ENCODE results near the gene EGFL8. TPM values are rescaled to one million over a fixed set of nuclear protein-coding genes. Genes with fewer than 3 reads are reported as not detected.

EGFL8 gene
- total and polyA plus RNA-seq, 2 of the 8 experiments (the other 6 are each of a cell fraction or from before 2014, with no cell fraction given) = 5.0 to 9.2 TPM

GRCh38 chr6:32158052-32158451 lies 6.3 kb upstream of the EGFL8 start:
- H3K18ac ChIP-seq (ENCODE audit: extremely low read depth, low read length) = no peak overlapping the region
- H2AK5ac ChIP-seq (ENCODE audit: low read depth, low read length) = no peak overlapping the region
- no peak overlapping the region for H2BK5ac ChIP-seq (ENCODE audit: low read depth, low read length)
- H2BK15ac ChIP-seq (ENCODE audit: low read length) = no peak overlapping the region
- H2BK120ac ChIP-seq (replicated peaks; ENCODE audit: low read depth, low read length) = no peak overlapping the region
- H3K4me3 ChIP-seq (ENCODE audit: extremely low read depth in 1 of 4, insufficient read depth in 2 of 4, low read depth in 3 of 4, low read length in 4 of 4) = no peak overlapping the region
- no peak overlapping the region for H3K4me2 ChIP-seq (ENCODE audit: insufficient read depth in 1 of 2, low read depth in 2 of 2, low read length in 2 of 2)
- peaks cover 0 to 5% of the 10 kb centered on the region in 2 experiments; a peak in 1 of 4 replicates for H3K79me2 ChIP-seq (ENCODE audit: control insufficient read depth in 1 of 2, insufficient read depth in 2 of 2, low read length in 2 of 2)
- ChIA-PET POLR2A (ENCODE audit: partially characterized antibody) (interaction anchor here (0.8 to 1.6 kb wide), 4 partner anchors 12 to 39 kb away, joined by 3 to 4 read pairs (median 3); partner anchors contain the start of gene AGPAT1), CTCF (ENCODE audit: partially characterized antibody) (interaction anchor here (1.6 to 2.9 kb wide), 2 partner anchors 9 to 40 kb away, joined by 11 to 19 read pairs; no protein-coding TSS in a partner anchor)
- H3K36me3 ChIP-seq (ENCODE audit: control insufficient read depth in 2 of 4, insufficient read depth in 4 of 4, low read length in 3 of 4) = peaks cover 4 to 14% (median 10%) of the 10 kb centered on the region in 4 experiments; a peak in 6 of 8 replicates
- no peak overlapping the region for H3K4ac ChIP-seq (replicated peaks; ENCODE audit: insufficient read length, low read depth, low read length)
- peaks cover 0 to 1% (median under 1%) of the 10 kb centered on the region in 4 experiments; a peak in 2 of 7 replicates for H3K27me3 ChIP-seq (replicated peaks in 1 of 4; ENCODE audit: control insufficient read depth in 3 of 4, extremely low read depth in 1 of 4, insufficient read depth in 3 of 4, low read length in 3 of 4)
- peaks cover 11% of the 10 kb centered on the region for H3K23me2 ChIP-seq (ENCODE audit: low read depth, low read length)
- H3K79me1 ChIP-seq (ENCODE audit: low read depth, low read length) = 0 out of 2 replicates have a peak, but pooled peaks cover 3% of the 10 kb centered on the region
- H3K14ac ChIP-seq (ENCODE audit: insufficient read length) = no peak overlapping the region
- H3K9ac ChIP-seq (replicated peaks in 1 of 4; ENCODE audit: extremely low read depth in 1 of 4, low read depth in 3 of 4, low read length in 3 of 4) = no peak overlapping the region
- FAIRE-seq (no peak), DNase-seq (ENCODE audit: low read depth in 1 of 2, low spot score in 2 of 2) (no peak)
- H3K27ac ChIP-seq (ENCODE audit: low read depth, low read length) = no peak overlapping the region
- no peak overlapping the region for H2BK20ac ChIP-seq (ENCODE audit: low read length)
- H3K4me1 ChIP-seq (replicated peaks in 1 of 4; ENCODE audit: control insufficient read depth in 3 of 4, insufficient read depth in 4 of 4, low read length in 3 of 4) = peaks cover 0 to 5% (median 3%) of the 10 kb centered on the region in 4 experiments
- no peak overlapping the region for H3K23ac ChIP-seq (ENCODE audit: insufficient read length)
- no peak overlapping the region for H4K5ac ChIP-seq (ENCODE audit: insufficient read length, low read depth, low read length)
- no peak overlapping the region for H4K91ac ChIP-seq (replicated peaks; ENCODE audit: insufficient read length, low read length)
- no peak overlapping the region for H4K8ac ChIP-seq (ENCODE audit: extremely low read depth, insufficient read depth, low read length)
- no peak overlapping the region for H2AFZ ChIP-seq (ENCODE audit: low read length)
- H3K56ac ChIP-seq (replicated peaks; ENCODE audit: insufficient read length, low read depth, low read length) = no peak overlapping the region
- H3K9me3 ChIP-seq (ENCODE audit: insufficient read depth in 2 of 2, low read depth in 1 of 2, low read length in 1 of 2) = no peaks in the 10 kb centered on the region
- H2BK12ac ChIP-seq (ENCODE audit: low read depth, low read length) = no peak overlapping the region
- H4K20me1 ChIP-seq (replicated peaks in 1 of 2; ENCODE audit: control insufficient read depth in 1 of 2, insufficient read depth in 2 of 2, low read length in 2 of 2) = peaks cover 0 to 2% of the 10 kb centered on the region in 2 experiments
- TF ChIP-seq ATF2 (IDR thresholded peaks at IDR 0.05; ENCODE audit: low read length) = no peak
- TF ChIP-seq PHF8 (conservative IDR thresholded peaks at IDR 0.05; ENCODE audit: low read depth, low read length) = no peak
- TF ChIP-seq CBX5 (IDR thresholded peaks at IDR 0.05; ENCODE audit: low read depth, low read length) = no peak
- TF ChIP-seq SRF (IDR thresholded peaks at IDR 0.05; ENCODE audit: low read depth, low read length) = no peak
- no peak for TF ChIP-seq CHD1 (IDR thresholded peaks at IDR 0.05; ENCODE audit: low read depth, low read length)
- TF ChIP-seq KDM1A (IDR thresholded peaks at IDR 0.05; ENCODE audit: borderline replicate concordance, low read length) = no peak
- no peak for TF ChIP-seq TEAD4 (IDR thresholded peaks at IDR 0.05; ENCODE audit: low read depth, low read length)
- no peak for TF ChIP-seq TAF7 (optimal IDR thresholded peaks at IDR 0.05; ENCODE audit: borderline replicate concordance, low read depth, low read length)
- TF ChIP-seq ASH2L (IDR thresholded peaks at IDR 0.05; ENCODE audit: low read length) = no peak
- TF ChIP-seq EP300 (IDR thresholded peaks at IDR 0.05; ENCODE audit: borderline replicate concordance in 1 of 2, low read depth in 2 of 2, low read length in 2 of 2) = no peak
- TF ChIP-seq RNF2 (IDR thresholded peaks at IDR 0.05; ENCODE audit: borderline replicate concordance, low read depth, low read length, missing control alignments, poor library complexity, severe bottlenecking) = no peak
- no peak for TF ChIP-seq HDAC2 (IDR thresholded peaks at IDR 0.05; ENCODE audit: borderline replicate concordance in 1 of 2, low read depth in 2 of 2, low read length in 2 of 2)

Data from H1 (cell line).